Measurements from ENCODE around the gene SDK1. TPM values are rescaled to one million over a fixed set of nuclear protein-coding genes. Genes with fewer than 3 reads are reported as not detected.

The SDK1 gene
- total RNA-seq, 1 donor: 0.36 TPM

DNA sequence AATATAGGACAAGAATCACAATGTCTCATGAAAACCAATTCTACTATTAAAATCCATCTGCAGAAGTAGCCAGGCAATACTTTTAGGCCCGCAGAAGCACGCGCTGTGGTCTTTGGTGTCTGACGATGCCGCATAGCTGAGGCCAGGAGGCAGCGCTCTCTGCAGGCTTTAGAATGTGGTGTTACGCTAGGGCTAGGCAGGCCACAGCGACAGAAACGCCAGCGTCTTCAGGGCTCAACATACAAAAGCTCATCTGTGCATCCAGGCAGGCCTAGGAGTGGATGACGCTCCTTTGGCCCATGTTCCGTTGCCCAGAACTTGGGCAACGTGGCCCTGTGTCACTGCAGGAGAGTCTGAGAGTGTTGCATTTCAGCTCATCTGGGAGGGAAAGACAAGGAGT is 779.9 kb downstream of the SDK1 start:
- H3K4me1 ChIP-seq (ENCODE audit: insufficient read depth, low read length): no peaks in the 10 kb centered on the region
- no peaks in the 10 kb centered on the region for H3K9me3 ChIP-seq (ENCODE audit: low read depth, low read length)
- no peak overlapping the region for H3K27ac ChIP-seq (ENCODE audit: low read depth, low read length)
- H3K36me3 ChIP-seq (ENCODE audit: insufficient read depth, low read length): no peaks in the 10 kb centered on the region
- no peak overlapping the region for H3K4me3 ChIP-seq (ENCODE audit: insufficient read depth, low read length)
- TF ChIP-seq, protein P1, sequence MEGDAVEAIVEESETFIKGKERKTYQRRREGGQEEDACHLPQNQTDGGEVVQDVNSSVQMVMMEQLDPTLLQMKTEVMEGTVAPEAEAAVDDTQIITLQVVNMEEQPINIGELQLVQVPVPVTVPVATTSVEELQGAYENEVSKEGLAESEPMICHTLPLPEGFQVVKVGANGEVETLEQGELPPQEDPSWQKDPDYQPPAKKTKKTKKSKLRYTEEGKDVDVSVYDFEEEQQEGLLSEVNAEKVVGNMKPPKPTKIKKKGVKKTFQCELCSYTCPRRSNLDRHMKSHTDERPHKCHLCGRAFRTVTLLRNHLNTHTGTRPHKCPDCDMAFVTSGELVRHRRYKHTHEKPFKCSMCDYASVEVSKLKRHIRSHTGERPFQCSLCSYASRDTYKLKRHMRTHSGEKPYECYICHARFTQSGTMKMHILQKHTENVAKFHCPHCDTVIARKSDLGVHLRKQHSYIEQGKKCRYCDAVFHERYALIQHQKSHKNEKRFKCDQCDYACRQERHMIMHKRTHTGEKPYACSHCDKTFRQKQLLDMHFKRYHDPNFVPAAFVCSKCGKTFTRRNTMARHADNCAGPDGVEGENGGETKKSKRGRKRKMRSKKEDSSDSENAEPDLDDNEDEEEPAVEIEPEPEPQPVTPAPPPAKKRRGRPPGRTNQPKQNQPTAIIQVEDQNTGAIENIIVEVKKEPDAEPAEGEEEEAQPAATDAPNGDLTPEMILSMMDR (IDR thresholded peaks at IDR 0.05; ENCODE audit: extremely low read depth, low read depth, low read length): no peak
- H3K27me3 ChIP-seq (ENCODE audit: insufficient read depth, low read length): no peaks in the 10 kb centered on the region
- no peak for DNase-seq (ENCODE audit: insufficient read length, low spot score, missing footprints)
- H4K20me1 ChIP-seq (ENCODE audit: insufficient read depth, low read length): no peaks in the 10 kb centered on the region
- no peaks in the 10 kb centered on the region for H3K79me2 ChIP-seq (ENCODE audit: insufficient read depth, low read length)
- H3K4me2 ChIP-seq (ENCODE audit: insufficient read depth, low read length): no peak overlapping the region
- no peak overlapping the region for H2AFZ ChIP-seq (ENCODE audit: low read length)

DNA sequence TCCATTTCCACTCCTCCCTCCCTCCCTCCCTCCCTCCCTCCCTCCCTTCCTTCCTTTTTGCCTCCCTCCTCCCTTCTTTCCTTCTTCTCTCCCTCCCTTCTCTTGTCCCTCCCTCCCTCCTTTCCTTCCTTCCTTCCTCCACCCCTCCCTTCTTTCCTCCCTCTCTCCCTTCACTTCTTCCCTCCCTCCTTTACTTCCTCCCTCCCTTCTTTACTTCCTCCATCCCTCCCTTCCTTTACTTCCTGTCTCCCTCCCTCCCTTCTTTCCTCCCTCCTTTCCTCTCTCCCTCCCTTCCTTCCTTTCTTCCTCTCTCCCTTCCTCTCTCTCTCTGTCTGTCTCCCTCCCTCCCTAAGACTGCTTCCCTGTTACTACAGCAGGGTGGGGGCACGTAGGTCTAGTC is 782.5 kb downstream of the SDK1 start:
- Histone ChIP-seq H3K27ac (ENCODE audit: low read depth, low read length) (no peak overlapping the region), H3K4me2 (ENCODE audit: insufficient read depth, low read length) (no peak overlapping the region), H4K20me1 (ENCODE audit: insufficient read depth, low read length) (no peaks in the 10 kb centered on the region), H2AFZ (ENCODE audit: low read length) (no peak overlapping the region), H3K36me3 (ENCODE audit: insufficient read depth, low read length) (no peaks in the 10 kb centered on the region), H3K9me3 (ENCODE audit: low read depth, low read length) (no peaks in the 10 kb centered on the region), H3K27me3 (ENCODE audit: insufficient read depth, low read length) (no peaks in the 10 kb centered on the region), H3K4me1 (ENCODE audit: insufficient read depth, low read length) (no peaks in the 10 kb centered on the region), H3K79me2 (ENCODE audit: insufficient read depth, low read length) (no peaks in the 10 kb centered on the region), H3K4me3 (ENCODE audit: insufficient read depth, low read length) (no peak overlapping the region)
- no peak for DNase-seq (ENCODE audit: insufficient read length, low spot score, missing footprints)
- TF ChIP-seq, protein P1 (IDR thresholded peaks at IDR 0.05; ENCODE audit: extremely low read depth, low read depth, low read length): no peak

DNA sequence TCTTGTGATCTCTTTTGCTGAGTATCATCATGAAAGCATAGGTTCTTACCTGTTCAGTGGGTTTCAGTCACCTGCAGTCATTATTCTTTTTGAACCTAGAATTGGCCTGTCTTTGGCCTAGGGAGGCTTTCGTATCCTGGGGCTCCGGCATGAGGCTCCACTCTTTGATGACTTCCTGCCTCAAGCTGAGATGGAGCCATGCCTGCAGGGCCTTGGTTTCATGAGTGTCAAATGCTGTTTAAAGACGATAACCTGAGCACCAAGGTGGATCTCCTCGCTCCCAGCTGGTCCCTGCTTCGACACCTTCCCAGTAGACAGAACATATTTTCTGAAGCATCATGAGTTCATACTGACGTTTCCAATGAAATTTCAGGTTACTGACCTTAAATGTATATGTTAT is 783.2 kb downstream of the SDK1 start:
- Histone ChIP-seq H2AFZ (ENCODE audit: low read length) (no peak overlapping the region), H3K4me1 (ENCODE audit: insufficient read depth, low read length) (no peaks in the 10 kb centered on the region), H4K20me1 (ENCODE audit: insufficient read depth, low read length) (no peaks in the 10 kb centered on the region), H3K36me3 (ENCODE audit: insufficient read depth, low read length) (no peaks in the 10 kb centered on the region), H3K27ac (ENCODE audit: low read depth, low read length) (no peak overlapping the region), H3K4me2 (ENCODE audit: insufficient read depth, low read length) (no peak overlapping the region), H3K9me3 (ENCODE audit: low read depth, low read length) (no peaks in the 10 kb centered on the region), H3K79me2 (ENCODE audit: insufficient read depth, low read length) (no peaks in the 10 kb centered on the region), H3K4me3 (ENCODE audit: insufficient read depth, low read length) (no peak overlapping the region), H3K27me3 (ENCODE audit: insufficient read depth, low read length) (no peaks in the 10 kb centered on the region)
- TF ChIP-seq, protein P1 (IDR thresholded peaks at IDR 0.05; ENCODE audit: extremely low read depth, low read depth, low read length): no peak
- DNase-seq (ENCODE audit: insufficient read length, low spot score, missing footprints): no peak

DNA sequence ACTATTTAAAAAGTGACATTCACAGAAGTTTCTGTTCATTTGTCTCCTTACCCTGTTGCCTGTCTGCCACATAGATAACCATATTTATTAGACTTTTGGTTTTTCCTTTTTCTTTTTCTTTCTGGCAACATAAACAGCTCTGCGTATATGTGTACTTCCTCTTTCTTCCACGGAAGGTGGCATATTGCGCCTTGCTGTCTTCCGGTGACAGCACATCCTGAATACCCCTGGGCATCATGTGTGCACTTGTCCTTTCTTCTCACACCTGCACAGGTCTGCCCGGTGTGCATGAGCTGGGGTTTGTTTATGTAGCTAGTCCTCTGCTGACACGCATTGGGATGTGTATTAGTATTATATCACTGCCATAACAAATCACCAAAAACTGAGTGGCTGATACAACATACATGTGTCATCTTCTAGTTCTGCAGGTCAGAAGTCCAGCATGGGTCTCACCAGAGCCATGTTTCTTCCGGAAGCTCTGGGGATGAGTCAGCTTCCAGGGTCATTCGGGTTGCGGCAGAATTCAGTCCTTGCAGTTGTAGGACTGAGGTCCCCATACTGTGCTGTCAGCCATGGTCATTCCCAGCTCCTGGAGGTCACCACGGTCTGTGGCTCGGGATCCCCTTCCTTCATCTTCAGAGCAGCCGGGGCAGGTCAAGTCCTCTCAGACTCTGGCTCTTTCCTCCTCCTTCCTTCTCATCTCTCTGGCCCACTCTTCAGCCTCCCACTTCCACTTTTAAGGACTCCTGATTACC is 785.1 kb downstream of the SDK1 start:
- Histone ChIP-seq H3K9me3 (ENCODE audit: low read depth, low read length) (no peaks in the 10 kb centered on the region), H3K79me2 (ENCODE audit: insufficient read depth, low read length) (no peaks in the 10 kb centered on the region), H3K36me3 (ENCODE audit: insufficient read depth, low read length) (no peaks in the 10 kb centered on the region), H3K27me3 (ENCODE audit: insufficient read depth, low read length) (no peaks in the 10 kb centered on the region), H2AFZ (ENCODE audit: low read length) (no peak overlapping the region), H3K27ac (ENCODE audit: low read depth, low read length) (no peak overlapping the region), H3K4me1 (ENCODE audit: insufficient read depth, low read length) (no peaks in the 10 kb centered on the region), H4K20me1 (ENCODE audit: insufficient read depth, low read length) (no peaks in the 10 kb centered on the region), H3K4me3 (ENCODE audit: insufficient read depth, low read length) (no peak overlapping the region), H3K4me2 (ENCODE audit: insufficient read depth, low read length) (no peak overlapping the region)
- DNase-seq (ENCODE audit: insufficient read length, low spot score, missing footprints): no peak
- TF ChIP-seq, protein P1 (IDR thresholded peaks at IDR 0.05; ENCODE audit: extremely low read depth, low read depth, low read length): no peak

Measured in osteoblast (primary cell).